SK-N-SH (cell line): ENCODE data around the gene KRT72.

Experiments used
- CHD2 ChIP-seq: fragments of 150-350 bp; IDR thresholded peaks from 2 replicates; pipeline ENCODE4 v1.6.1; 2018; ENCODE audit warnings: low read length; ENCODE audit not compliant: partially characterized antibody
- CTCF ChIP-seq: fragments of 200-600 bp; sonication (generic); IDR thresholded peaks from 2 replicates; pipeline ENCODE4 v1.6.1; 2017; ENCODE audit warnings: antibody characterized with exemption, mild to moderate bottlenecking, moderate library complexity

- TF ChIP-seq CTCF (no peak), CHD2 (no peak)
Measured at GRCh38 chr12:52618216-52618615, 17.0 kb upstream of the KRT72 start, which contains the start of gene KRT73.
